CD4-positive, CD25-positive, alpha-beta regulatory T cell (primary cell): ENCODE results near the gene HOMER3. TPM values are rescaled to one million over a fixed set of nuclear protein-coding genes. Genes with fewer than 3 reads are reported as not detected.

Experiments used
- ATAC-seq, 2 donors: fragments of 150-1000 bp; cut with Tn5 transposase; one replicate each; pipeline ENCODE4 v1.10.0; 2021; ENCODE audit warnings: low read depth in 2 of 2, moderate number of reproducible peaks in 2 of 2, moderate library complexity in 1 of 2
- DNase-seq, 3 donors: peaks; one replicate each; pipeline versions ENCODE4 v3.0.0 to v3.0.0-alpha.2; 2012 to 2022; ENCODE audit warnings: mixed read lengths in 1 of 3
- H3K27ac ChIP-seq: one replicate; pipeline ENCODE4 v1.7.0; 2013; ENCODE audit warnings: mild to moderate bottlenecking, low read length; ENCODE audit not compliant: insufficient read depth, poor library complexity, severe bottlenecking
- H3K27me3 ChIP-seq: one replicate; pipeline ENCODE4 v1.7.0; 2013; ENCODE audit warnings: low read length; ENCODE audit not compliant: control insufficient read depth, insufficient read depth
- H3K36me3 ChIP-seq: one replicate; pipeline ENCODE4 v1.7.0; 2013; ENCODE audit warnings: mild to moderate bottlenecking, low read length, moderate library complexity; ENCODE audit not compliant: control insufficient read depth, insufficient read depth
- H3K4me1 ChIP-seq: 2 replicates; pipeline ENCODE4 v1.7.0; 2013; ENCODE audit warnings: mild to moderate bottlenecking, low read length; ENCODE audit not compliant: insufficient read depth, control insufficient read depth, poor library complexity, severe bottlenecking
- H3K4me3 ChIP-seq: one replicate; pipeline ENCODE4 v1.7.0; 2013; ENCODE audit warnings: low read depth, mild to moderate bottlenecking, low read length, moderate library complexity
- H3K9me3 ChIP-seq, 2 experiments: 1 replicate in 1 of 2; 2 replicates in 1 of 2; pipeline ENCODE4 v1.7.0; 2013; ENCODE audit warnings: low read length in 2 of 2, mild to moderate bottlenecking in 1 of 2, moderate library complexity in 1 of 2; ENCODE audit not compliant: control insufficient read depth in 2 of 2
- H3K27ac Mint-ChIP-seq, 3 donors: one replicate each; pipeline ENCODE4 v1.8.0; 2020 to 2022; ENCODE audit warnings: mild to moderate bottlenecking in 3 of 3, mixed read lengths in 3 of 3, moderate library complexity in 2 of 3
- H3K27me3 Mint-ChIP-seq: one replicate; pipeline ENCODE4 v1.8.0; 2022; ENCODE audit warnings: mild to moderate bottlenecking, mixed read lengths
- H3K36me3 Mint-ChIP-seq: one replicate; pipeline ENCODE4 v1.8.0; 2020; ENCODE audit warnings: mixed read lengths
- H3K4me1 Mint-ChIP-seq, 4 donors: one replicate each; pipeline ENCODE4 v1.8.0; 2020 to 2022; ENCODE audit warnings: mixed read lengths in 4 of 4, mild to moderate bottlenecking in 1 of 4
- H3K4me3 Mint-ChIP-seq, 4 donors: one replicate each; pipeline ENCODE4 v1.8.0; 2020 to 2022; ENCODE audit warnings: mild to moderate bottlenecking in 4 of 4, mixed read lengths in 4 of 4, moderate library complexity in 3 of 4
- H3K9me3 Mint-ChIP-seq, 7 donors: one replicate each; pipeline ENCODE4 v1.8.0; 2020 to 2022; ENCODE audit warnings: mixed read lengths in 7 of 7, mild to moderate bottlenecking in 3 of 7, moderate library complexity in 2 of 7
- polyA plus RNA-seq, 4 donors: library from polyadenylated mRNA; unstranded; fragments of 300-500 nt; fragmentation: Illumina TruSeq; gene quantifications; one replicate each; pipeline ENCODE4 v1.2.3, GENCODE V29; 2021
- total RNA-seq: library from RNA; stranded (reverse); gene quantifications from one replicate; pipeline ENCODE4 v1.2.3, GENCODE V29; 2022

The HOMER3 gene
- total and polyA plus RNA-seq, 5 donors from 2014 or later: 2.8 to 3.9 (median 3.5) TPM

- H3K4me3 ChIP-seq: no peak overlapping the region
- H3K27ac Mint-ChIP-seq: peak overlapping the region in 2 of 3 donors; percentile 42 to 69
These were observed 8.7 kb downstream of the HOMER3 start for GRCh38 chr19:18932216-18932841.

DNA sequence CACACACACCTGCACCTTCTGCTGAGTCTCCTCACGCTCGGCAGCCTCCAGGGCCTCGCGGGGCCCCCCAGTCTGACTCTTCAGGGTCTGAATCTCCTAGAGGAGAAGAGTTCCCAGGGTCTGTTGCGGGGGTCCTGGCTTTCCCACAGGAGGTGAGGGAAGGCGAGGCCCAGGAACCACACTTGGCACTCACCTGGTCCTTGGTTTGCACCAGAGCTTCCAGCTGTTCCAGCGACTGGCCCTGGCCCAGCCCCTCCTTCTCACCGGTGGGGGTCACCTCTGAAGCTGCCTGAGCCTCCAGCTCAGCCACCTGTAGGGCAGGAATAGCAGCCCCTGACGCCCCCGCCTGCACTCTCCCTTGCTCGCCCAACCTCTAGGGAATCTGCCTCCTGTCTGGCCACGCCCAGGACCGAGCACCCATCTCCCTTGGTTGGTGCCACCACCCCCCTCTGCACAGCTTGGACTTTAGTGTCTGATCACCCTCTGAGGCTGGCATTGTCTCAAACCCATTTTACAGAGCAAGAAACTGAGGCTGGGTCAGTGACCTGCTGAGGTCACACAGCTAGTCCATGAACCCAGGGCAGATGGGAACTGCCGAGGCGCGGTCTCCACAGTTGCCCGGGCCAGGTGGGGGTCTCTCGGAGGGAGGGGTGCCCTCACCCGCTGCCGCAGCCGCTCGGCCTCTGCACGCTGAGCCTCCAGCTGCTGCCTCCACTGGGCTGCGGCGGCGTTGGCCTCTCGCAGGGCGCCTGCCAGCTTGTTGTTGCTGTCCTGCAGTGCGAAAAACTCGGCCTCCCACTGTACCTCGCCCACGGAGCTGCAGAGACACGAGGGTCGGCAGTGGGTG lies 9.5 kb downstream of the HOMER3 start:
- H3K4me3 Mint-ChIP-seq: peak overlapping the region in 1 of 4 donors; percentile 38
- no peak for ATAC-seq

More at GRCh38 chr19:18932216-18932841, 8.7 kb downstream of the HOMER3 start:
- Mint-ChIP-seq H3K9me3 (no peaks in the 10 kb centered on the region), H3K4me1 (peaks cover 0 to 6% (median 0%) of the 10 kb centered on the region in 4 donors), H3K4me3 (peak overlapping the region in 3 of 4 donors; percentile 66 to 87 (median 82)), H3K27me3 (peaks cover 26% of the 10 kb centered on the region), H3K36me3 (no peaks in the 10 kb centered on the region)
- DNase-seq (peak; percentile 67 to 77 (median 74)), ATAC-seq (peak; percentile 87 to 89)
- Histone ChIP-seq H3K9me3 (no peaks in the 10 kb centered on the region), H3K27me3 (no peaks in the 10 kb centered on the region), H3K27ac (no peak overlapping the region), H3K4me1 (peaks cover 10% of the 10 kb centered on the region), H3K36me3 (peaks cover 11% of the 10 kb centered on the region)

DNA sequence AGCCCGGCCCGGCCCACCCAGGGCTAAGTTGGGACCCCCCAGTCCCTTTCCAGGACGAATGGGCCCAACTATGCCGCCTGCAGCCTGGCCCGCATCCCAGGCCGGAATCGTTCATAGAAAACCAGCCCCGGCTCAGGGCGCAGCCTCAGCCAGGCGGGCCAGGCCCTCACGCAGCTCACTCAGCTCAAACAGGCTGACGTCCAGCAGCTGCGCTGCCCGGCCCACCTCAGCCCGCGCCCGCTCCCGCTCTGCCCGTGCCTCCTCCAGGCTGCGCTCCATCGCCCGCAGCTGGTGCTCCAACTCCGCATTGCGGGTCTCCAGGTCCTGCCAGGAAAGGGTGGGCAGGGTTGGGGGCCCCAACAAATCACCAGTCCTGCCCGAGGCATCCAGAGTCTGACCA lies 11.7 kb downstream of the HOMER3 start:
- no peak for ATAC-seq
- H3K9me3 ChIP-seq: no peaks in the 10 kb centered on the region
- Mint-ChIP-seq H3K4me3 (no peak overlapping the region), H3K36me3 (peaks cover 10% of the 10 kb centered on the region), H3K9me3 (no peaks in the 10 kb centered on the region), H3K4me1 (peaks cover 0 to 8% (median 0%) of the 10 kb centered on the region in 4 donors), H3K27ac (no peak overlapping the region), H3K27me3 (peaks cover 12% of the 10 kb centered on the region)
- DNase-seq: no peak
- H3K27ac ChIP-seq: no peak overlapping the region
- peaks cover 34% of the 10 kb centered on the region for H3K36me3 ChIP-seq
- H3K4me1 ChIP-seq: peaks cover 10% of the 10 kb centered on the region
- no peak overlapping the region for H3K4me3 ChIP-seq
- no peaks in the 10 kb centered on the region for H3K27me3 ChIP-seq

More for the DNA sequence above, 9.5 kb downstream of the HOMER3 start:
- H3K36me3 ChIP-seq: peaks cover 15% of the 10 kb centered on the region
- peaks cover 10% of the 10 kb centered on the region for H3K4me1 ChIP-seq
- Mint-ChIP-seq H3K36me3 (no peaks in the 10 kb centered on the region), H3K27ac (no peak overlapping the region), H3K4me1 (peaks cover 0 to 6% (median 0%) of the 10 kb centered on the region in 4 donors), H3K27me3 (peaks cover 18% of the 10 kb centered on the region), H3K9me3 (no peaks in the 10 kb centered on the region)
- no peaks in the 10 kb centered on the region for H3K27me3 ChIP-seq
- no peaks in the 10 kb centered on the region for H3K9me3 ChIP-seq
- no peak overlapping the region for H3K27ac ChIP-seq
- no peak for DNase-seq
- H3K4me3 ChIP-seq: no peak overlapping the region

- no peak overlapping the region for H3K4me3 ChIP-seq
- Mint-ChIP-seq H3K9me3 (no peaks in the 10 kb centered on the region), H3K4me1 (peaks cover 0 to 9% (median 0%) of the 10 kb centered on the region in 4 donors), H3K27ac (no peak overlapping the region), H3K4me3 (no peak overlapping the region), H3K36me3 (peaks cover 10% of the 10 kb centered on the region), H3K27me3 (peaks cover 1% of the 10 kb centered on the region)
- DNase-seq (no peak), ATAC-seq (no peak)
- peaks cover 41% of the 10 kb centered on the region for H3K36me3 ChIP-seq
- peaks cover 10% of the 10 kb centered on the region for H3K4me1 ChIP-seq
- no peak overlapping the region for H3K27ac ChIP-seq
- H3K27me3 ChIP-seq: no peaks in the 10 kb centered on the region
- no peaks in the 10 kb centered on the region for H3K9me3 ChIP-seq
These were observed 12.8 kb downstream of the HOMER3 start for GRCh38 chr19:18928018-18928805.

DNA sequence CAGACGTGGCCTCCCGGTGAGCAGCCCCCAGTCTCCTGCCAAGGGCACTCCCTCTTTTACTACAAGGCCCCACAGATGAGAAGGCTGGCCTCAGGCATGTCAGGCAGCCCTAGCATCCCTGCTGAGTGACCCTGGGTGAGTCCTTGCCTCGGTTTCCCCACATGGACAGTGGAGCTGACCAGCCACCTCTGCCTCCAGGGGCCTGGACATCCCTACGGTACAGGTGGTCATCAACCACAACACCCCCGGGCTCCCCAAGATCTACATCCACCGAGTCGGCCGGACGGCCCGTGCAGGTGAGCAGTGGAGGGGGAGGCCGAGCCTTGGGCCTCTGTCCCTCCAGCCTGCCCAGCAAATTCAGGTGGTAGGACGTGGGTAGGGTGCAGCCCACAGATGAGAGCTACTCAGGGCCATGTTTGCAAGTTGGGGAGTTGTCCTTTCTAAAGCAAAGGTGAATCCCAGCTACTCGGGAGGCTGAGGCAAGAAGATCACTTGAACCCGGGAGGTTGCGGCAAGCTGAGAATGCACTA lies 16.3 kb downstream of the HOMER3 start:
- H3K36me3 Mint-ChIP-seq: peaks cover 16% of the 10 kb centered on the region
- Histone ChIP-seq H3K4me1 (peaks cover 9% of the 10 kb centered on the region), H3K27me3 (no peaks in the 10 kb centered on the region), H3K27ac (no peak overlapping the region), H3K4me3 (no peak overlapping the region), H3K9me3 (no peaks in the 10 kb centered on the region), H3K36me3 (peaks cover 55% of the 10 kb centered on the region)
- peak overlapping the region in 1 of 4 donors; percentile 89 for H3K4me3 Mint-ChIP-seq
- peak overlapping the region in 1 of 3 donors; percentile 69 for H3K27ac Mint-ChIP-seq
- no peaks in the 10 kb centered on the region for H3K27me3 Mint-ChIP-seq
- H3K4me1 Mint-ChIP-seq: peaks cover 0 to 17% (median 3%) of the 10 kb centered on the region in 4 donors
- DNase-seq: no peak
- no peaks in the 10 kb centered on the region for H3K9me3 Mint-ChIP-seq
- no peak for ATAC-seq

DNA sequence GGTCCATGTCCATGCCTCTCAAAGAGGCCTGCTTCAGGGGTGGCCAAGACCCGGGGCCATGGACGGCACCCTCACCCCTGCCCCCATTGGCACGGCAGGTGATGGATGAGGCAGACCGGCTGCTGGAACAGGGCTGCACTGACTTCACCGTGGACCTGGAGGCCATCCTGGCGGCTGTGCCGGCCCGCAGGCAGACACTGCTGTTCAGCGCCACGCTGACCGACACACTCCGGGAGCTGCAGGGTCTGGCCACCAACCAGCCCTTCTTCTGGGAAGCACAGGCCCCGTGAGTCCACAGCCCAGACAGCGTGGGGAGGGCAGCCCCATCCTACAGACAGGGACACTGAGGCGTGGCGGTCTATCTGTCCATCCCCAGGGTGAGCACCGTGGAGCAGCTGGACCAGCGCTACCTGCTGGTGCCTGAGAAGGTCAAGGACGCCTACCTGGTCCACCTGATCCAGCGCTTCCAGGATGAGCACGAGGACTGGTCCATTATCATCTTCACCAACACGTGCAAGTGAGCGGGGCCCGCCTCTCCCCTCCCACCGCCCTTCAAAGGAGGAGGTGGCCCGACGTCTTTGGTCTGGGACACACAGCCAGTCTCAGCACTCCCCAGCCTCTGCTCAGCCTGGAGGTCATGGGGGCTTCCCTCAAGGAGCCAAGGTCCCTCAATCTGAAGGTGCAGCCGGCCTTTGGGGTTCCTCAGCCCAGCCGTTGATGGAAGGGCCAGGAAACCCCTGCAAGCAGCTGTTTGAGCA lies 18.6 kb downstream of the HOMER3 start:
- H3K9me3 ChIP-seq: no peaks in the 10 kb centered on the region
- H3K4me3 ChIP-seq: no peak overlapping the region
- H3K4me1 Mint-ChIP-seq: peaks cover 0 to 37% (median 8%) of the 10 kb centered on the region in 4 donors
- H3K36me3 ChIP-seq: peaks cover 45% of the 10 kb centered on the region
- no peaks in the 10 kb centered on the region for H3K9me3 Mint-ChIP-seq
- ATAC-seq: no peak
- H3K4me3 Mint-ChIP-seq: peak overlapping the region in 2 of 4 donors; percentile 35 to 81
- DNase-seq: no peak
- no peaks in the 10 kb centered on the region for H3K27me3 ChIP-seq
- no peak overlapping the region for H3K27ac ChIP-seq
- H3K27me3 Mint-ChIP-seq: no peaks in the 10 kb centered on the region
- H3K4me1 ChIP-seq: peaks cover 26% of the 10 kb centered on the region
- H3K27ac Mint-ChIP-seq: no peak overlapping the region
- peaks cover 18% of the 10 kb centered on the region for H3K36me3 Mint-ChIP-seq

DNA sequence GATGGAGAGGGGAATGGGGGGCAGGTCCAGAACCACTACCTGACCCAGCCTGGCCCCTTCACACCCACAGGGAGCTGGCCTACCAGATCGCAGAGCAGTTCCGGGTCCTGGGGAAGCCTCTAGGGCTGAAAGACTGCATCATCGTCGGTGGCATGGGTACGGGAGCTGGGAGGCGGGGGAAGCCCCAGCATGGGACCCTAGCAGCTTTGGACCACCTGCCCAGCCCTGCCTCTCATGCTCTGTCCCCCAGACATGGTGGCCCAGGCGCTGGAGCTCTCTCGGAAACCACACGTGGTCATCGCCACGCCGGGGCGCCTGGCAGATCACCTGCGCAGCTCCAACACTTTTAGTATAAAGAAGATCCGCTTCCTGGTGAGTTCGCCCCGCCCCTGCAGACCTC lies 19.4 kb downstream of the HOMER3 start:
- no peaks in the 10 kb centered on the region for H3K9me3 ChIP-seq
- H3K9me3 Mint-ChIP-seq: no peaks in the 10 kb centered on the region
- H3K4me1 ChIP-seq: peaks cover 27% of the 10 kb centered on the region
- H3K27me3 ChIP-seq: no peaks in the 10 kb centered on the region
- no peak overlapping the region for H3K27ac ChIP-seq
- H3K4me3 ChIP-seq: no peak overlapping the region
- peaks cover 0 to 43% (median 10%) of the 10 kb centered on the region in 4 donors for H3K4me1 Mint-ChIP-seq
- DNase-seq (no peak), ATAC-seq (no peak)
- peaks cover 22% of the 10 kb centered on the region for H3K36me3 Mint-ChIP-seq
- H3K27ac Mint-ChIP-seq: no peak overlapping the region
- no peaks in the 10 kb centered on the region for H3K27me3 Mint-ChIP-seq
- H3K4me3 Mint-ChIP-seq: peak overlapping the region in 3 of 4 donors; percentile 11 to 70 (median 62)
- H3K36me3 ChIP-seq: peaks cover 40% of the 10 kb centered on the region
